GM19238 (cell line): ENCODE results near the gene IL6ST.

ENCODE experiments used
- DNase-seq: peaks from one replicate; pipeline ENCODE4 v3.0.0; 2011; ENCODE audit warnings: low spot score; ENCODE audit not compliant: insufficient read length

IL6ST gene

DNA sequence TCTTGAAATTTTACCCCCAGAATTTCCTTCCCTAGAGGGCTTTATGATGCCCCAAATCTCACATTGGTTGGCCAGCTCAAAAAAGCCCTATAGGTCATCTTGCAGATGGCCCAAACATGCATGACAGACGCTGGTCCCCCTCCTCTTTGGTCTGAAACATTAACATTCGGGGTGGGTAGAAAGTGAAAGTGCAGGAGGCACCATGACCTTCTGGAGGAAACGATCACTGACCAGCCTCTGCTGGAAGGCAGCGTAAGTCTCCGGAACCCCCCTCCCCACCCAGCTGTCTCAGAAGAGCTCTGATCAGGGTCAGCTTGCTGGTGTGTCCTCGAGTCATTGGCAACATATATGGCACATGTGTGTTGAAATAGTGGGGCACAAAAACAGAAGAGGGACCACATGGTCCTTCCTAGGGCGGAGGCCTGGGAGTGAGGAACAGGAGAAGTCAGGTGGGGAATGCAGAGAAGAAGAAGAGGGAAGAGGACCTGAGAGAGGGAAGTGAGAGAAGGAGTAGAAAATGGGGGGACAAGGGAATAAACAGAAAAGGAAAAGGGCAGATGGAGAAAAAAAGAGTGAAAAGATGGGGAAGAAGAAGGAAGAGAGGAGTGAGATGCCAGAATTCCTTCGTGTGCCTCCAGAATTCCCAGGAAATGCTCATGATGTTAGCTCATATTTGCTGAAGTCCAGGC is 97.4 kb downstream of the IL6ST start:
- DNase-seq: no peak

DNA sequence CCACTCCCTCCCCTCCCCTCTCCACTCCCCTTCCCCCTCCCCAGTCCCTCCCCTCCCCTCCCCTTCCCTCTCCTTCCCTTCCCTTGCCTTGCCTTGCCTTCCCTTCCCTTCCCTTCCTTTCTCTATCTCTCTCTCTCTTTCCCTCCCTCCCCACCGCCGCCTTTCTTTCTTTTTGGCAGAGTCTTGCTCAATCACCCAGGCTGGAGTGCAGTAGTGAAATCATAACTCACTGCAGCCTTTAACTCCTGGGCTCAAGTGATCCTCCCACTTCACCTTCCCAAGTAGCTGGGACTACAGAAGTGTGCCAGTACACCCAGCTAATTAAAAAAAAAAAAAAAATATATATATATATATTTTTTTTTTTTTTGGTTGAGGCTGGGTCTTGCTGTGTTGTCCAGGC is 98.1 kb downstream of the IL6ST start:
- no peak for DNase-seq

DNA sequence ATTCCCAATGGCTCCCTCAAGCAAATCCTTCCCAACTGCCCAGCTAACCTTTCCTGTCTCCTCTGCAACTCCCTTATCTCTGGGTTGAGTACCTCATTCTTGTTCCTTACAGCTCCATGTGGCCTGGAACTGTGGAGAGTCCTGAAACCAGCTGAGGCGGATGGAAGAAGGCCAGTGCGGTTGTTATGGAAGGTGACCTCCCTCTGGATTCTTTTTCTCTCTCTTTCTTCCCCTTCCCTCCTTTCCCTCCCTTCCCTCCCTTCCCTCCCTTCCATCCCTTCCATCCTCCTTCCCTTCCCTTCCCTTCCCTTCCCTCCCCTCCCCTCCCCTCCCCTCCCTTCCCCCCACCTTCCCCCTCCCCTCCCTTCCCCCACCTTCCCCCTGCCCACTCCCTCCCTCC is 98.5 kb downstream of the IL6ST start:
- no peak for DNase-seq

DNA sequence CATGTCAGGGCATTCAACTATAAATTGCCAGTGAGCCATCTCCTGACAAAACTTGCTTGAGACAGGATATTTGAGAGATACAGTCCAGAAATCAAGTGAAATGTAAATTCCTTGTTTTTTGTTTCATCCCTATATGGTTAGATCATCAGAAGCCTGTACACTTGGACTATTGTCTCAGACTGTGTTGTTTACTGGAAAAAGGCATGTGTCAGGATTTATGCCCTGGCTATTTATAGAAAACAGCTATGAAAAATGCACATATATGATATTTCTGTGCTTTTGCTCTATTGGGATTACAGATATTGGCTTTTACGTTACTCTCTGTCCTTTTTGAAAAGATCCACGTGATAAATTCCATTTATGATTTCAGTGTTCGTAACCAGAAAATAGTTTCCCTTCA is 99.4 kb downstream of the IL6ST start:
- DNase-seq: no peak

DNA sequence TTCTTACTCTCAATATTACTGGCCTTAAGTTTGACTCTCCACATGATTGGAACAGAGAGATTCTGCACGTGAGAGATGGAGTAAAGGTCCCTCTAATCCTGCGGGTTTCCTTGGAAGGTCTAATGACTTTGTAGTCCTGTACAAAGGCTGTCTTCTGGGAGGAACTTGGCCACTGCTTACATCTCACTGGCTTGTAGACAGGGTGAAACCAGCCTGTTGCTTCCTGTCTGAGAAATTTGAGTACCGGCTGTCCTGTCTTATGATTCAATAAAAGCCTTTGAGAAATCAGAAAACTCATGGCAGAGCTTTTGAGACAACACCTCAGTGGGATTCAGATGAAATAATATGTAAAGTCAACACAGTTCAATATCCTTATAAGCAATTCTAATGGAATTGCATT is 100.6 kb downstream of the IL6ST start:
- DNase-seq: no peak

DNA sequence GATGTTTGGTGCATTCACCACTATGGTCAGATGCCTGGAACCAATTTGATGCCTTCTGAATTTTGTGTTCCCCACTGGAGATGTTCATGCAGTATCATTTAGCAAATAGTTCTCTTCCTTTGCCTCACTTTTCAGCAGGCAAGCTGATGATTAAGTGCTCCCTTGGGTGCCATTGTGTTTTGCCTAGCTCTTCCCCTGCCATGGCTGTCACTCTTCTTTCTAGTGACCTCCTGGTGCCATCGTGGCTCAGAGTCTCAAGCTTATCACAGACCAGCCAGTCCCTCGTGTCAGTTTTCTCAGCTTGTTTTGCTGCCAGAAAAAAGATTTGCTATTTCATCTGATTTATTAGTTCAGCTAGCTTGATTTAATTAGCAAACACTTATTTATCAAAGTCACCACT is 102.3 kb downstream of the IL6ST start:
- no peak for DNase-seq

DNA sequence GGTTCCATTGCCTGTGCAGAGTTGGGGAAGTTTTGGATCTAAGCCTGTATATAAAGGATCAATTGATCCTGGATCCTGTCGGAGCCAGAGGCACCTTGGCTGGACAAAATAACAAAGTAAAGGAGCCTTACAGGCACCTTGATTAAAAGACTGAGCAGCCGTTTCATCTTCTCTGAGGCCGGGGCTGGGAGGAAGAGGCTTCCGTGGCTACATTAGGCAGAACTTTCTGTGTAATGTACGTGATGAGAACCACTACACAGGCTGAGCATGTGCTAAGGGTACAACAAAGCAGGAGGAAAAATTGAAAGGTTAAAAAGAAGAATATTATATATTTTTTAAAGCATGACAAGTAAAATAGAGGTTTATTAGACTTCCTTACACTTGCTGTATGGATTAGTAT is 106.6 kb downstream of the IL6ST start:
- no peak for DNase-seq

DNA sequence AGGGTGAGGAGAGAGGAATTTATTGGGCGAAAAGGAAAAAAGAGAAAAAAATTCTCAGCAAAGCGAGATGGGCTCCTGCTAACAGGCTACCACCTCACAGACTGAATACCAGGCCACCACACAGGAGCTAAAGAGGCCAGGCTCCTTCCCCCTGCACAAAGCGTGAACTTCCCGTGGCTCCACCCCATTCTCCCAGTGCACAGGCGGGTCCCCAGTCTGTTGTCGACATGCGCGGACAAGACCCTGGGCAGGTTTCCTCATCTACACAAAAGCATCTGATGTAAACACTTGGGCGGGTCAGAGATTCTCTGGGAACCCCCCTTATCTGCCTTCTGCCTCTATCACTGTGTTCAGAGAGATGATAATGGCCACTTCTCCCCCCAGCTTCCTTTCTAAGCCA is 109.4 kb downstream of the IL6ST start:
- no peak for DNase-seq
